GM20000 (cell line): Measurements from ENCODE around the gene PRSS50.
A peak's percentile ranks its signal among the peaks of the same experiment; 100 is the strongest.

Experiments used
- DNase-seq: peaks from one replicate; pipeline ENCODE4 v3.0.0; 2012; ENCODE audit warnings: low spot score
- TF ChIP-seq, protein P1 (sequence below): IDR thresholded peaks from 2 replicates; pipeline ENCODE4 v1.5.1; 2012; ENCODE audit warnings: mild to moderate bottlenecking, control low read depth; ENCODE audit errors: extremely low read depth, missing control alignments

The PRSS50 gene

DNA sequence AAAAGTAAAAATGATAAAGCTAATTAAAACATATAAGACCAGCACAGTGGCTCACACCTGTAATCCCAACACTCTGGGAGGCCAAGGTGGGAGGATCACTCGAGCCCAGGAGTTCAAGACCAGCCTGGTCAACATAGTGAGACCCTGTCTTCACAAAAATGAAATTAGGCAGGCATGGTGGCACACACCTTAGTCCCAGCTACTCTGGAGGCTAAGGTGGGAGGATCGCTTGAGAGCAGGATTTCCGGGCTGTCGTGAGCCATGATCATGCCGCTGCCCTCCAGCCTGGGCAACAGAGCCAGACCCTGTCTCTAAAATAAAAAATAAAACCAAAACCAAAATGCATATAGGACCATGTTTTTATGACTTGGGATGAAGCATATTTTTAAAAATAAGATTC, 4.8 kb upstream of the PRSS50 start:
- no peak for DNase-seq
- TF ChIP-seq, protein P1, sequence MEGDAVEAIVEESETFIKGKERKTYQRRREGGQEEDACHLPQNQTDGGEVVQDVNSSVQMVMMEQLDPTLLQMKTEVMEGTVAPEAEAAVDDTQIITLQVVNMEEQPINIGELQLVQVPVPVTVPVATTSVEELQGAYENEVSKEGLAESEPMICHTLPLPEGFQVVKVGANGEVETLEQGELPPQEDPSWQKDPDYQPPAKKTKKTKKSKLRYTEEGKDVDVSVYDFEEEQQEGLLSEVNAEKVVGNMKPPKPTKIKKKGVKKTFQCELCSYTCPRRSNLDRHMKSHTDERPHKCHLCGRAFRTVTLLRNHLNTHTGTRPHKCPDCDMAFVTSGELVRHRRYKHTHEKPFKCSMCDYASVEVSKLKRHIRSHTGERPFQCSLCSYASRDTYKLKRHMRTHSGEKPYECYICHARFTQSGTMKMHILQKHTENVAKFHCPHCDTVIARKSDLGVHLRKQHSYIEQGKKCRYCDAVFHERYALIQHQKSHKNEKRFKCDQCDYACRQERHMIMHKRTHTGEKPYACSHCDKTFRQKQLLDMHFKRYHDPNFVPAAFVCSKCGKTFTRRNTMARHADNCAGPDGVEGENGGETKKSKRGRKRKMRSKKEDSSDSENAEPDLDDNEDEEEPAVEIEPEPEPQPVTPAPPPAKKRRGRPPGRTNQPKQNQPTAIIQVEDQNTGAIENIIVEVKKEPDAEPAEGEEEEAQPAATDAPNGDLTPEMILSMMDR: no peak

DNA sequence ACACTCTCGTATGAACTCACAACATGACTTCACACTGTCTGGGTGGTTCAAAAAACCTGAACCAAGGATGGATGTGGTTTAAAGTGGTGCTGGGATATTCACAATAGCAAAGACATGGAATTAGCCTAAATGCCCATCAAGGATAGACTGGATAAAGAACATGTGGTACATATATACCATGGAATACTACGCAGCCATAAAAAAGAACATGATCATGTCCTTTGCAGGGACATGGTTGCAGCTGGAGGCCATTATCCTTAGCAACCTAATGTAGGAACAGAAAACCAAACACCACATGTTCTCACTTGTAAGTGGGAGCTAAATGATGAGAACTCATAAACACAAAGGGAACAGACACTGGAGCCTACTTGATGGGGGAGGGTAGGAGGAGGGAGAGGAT, 3.3 kb upstream of the PRSS50 start:
- DNase-seq: no peak
- TF ChIP-seq, protein P1: no peak

DNA sequence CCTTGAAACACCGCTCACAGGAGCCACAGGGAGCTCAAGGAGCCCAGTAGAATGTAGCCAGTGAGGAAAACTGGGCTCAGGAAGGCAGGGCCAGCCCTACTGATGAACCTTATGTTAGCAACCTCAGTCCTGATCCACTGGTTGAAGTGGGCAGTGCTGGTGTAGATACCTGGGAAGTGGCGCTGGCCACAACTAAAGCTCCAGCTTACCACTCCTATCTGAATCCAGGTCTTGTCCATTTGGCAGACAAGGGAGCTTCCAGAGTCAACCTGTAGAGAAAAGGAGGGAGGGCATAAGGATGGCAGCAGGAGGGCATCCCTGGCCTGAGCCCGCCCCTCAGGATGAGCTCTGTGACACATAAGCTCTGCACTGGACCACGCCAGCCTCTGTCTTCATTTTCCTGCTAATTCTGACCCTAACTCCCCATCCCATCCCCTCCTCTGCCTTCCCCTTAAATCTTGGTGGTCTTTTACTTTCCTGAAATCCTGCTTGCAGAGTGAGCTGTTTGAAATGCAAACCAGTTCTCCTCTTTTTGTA, 2.1 kb upstream of the PRSS50 start:
- TF ChIP-seq, protein P1: no peak

DNA sequence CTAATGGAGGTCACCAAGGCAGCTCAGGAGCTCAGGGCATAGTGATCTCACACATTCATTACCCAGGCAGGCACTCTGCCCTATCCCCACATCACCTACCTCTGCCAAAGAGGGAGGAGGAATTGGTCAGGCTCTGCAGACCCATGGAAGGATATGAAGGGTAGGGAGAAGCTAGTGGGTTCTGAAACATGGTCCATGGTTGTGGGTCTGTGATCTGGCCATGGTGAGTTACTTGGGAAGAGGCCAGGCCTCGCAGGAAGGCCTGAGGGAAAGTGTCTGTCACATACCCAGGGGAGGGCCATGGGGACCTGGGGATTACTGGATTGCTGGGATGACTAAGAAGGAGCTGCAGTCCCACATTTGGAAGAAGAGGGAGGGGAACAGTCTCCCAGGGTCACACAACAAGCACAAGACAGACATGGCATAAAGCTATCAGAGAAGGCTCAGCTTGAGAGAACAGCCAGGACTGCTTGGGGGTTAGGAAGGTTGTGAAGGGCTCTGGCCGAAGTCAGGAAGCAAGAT, 1.4 kb upstream of the PRSS50 start:
- DNase-seq: peak; percentile 23
- TF ChIP-seq, protein P1: no peak

More for the DNA sequence above, 2.1 kb upstream of the PRSS50 start:
- no peak for DNase-seq

DNA sequence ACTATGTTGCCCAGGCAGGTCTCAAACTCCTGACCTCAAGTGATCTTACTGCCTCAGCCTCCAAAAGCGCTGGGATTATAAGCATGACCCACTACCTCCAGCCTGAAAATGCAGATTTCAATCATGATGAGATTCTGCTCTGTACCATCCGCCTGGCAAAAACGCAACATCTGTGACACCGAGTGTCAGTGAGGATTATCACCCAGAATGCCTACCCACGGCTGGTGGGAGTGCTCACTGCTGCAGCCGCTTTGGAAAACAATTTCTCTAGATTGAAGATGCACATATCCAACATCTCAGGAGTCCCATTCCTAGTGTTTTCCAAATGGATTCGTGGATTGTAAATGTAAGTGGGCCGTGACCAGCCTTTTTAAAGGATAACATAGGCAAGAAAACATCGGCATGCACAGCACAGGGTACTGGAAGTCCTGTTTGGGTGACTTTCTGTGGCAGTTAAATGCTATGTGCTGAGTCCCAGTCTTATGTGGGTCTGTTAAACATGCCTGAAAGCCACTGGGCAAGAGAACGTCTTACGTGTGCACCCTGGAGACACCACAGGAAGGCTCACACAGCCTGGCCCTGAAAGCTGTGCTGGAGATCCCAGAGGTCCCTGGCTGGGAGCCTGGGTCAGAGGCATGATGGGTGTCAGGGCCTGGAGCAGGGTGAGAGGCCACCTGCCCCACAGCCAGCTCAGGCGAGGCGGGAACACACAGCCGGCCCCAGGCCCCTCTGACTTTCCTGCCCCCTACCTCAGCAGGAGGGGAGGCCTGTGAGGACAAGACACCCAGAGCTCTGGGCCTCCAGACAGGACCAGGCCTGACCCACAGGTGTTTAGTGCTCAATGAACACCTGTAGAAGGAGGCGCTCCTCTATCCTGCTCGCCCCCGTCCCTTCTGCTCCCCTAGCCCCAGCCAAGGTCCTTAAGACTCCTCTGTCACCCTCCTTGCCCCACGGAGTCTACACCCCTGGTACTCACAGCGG, 918 bp downstream of the PRSS50 start:
- TF ChIP-seq, protein P1: no peak
- peak; percentile 18 for DNase-seq

DNA sequence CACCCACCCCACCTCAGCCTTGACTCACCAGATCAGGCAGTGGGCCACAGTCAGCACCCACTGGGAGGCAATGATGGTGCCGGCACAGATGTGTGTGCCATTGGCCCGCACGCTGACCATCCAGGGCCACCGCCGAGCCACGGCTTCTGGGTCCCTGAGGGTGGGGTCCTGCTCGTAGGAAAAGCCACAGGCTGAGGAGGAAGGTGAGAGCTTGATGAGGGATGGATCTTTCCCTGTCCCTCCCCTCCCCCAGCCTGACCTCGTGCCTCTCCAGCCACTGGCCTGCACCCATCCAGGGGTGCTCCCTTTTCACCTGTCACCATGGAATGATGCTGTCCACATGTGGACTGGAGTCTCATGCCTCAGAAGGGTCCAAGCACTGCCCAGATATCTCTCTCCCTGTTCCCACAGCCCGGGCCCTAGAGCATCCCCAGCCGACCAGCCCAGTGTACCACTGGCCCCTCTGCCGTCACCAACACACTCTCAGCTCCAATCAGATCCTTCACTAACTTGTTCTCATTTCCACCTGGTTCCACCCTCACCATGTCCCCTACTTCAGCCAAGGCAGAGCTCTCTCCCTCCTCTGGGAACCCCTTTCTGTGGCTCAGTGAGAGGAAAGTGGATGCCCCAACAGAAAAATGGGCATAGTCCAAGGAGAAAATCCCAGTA, 2.0 kb downstream of the PRSS50 start:
- DNase-seq: no peak
- TF ChIP-seq, protein P1: no peak
